WERI-Rb-1 (cell line): ENCODE data around the gene IL6.
"Not testable (repeated sequence)": the region's sequence is repeated elsewhere in the genome, so short reads cannot be mapped to it uniquely, and the experiment has no call there.

ENCODE experiments used
- DNase-seq: peaks from one replicate; pipeline ENCODE4 v3.0.0-alpha.2; 2020
- H3K27ac ChIP-seq: fragments of 250-450 bp; sonication (Bioruptor Pico); 2 replicates; pipeline ENCODE4 v1.5.1; 2020; ENCODE audit warnings: mild to moderate bottlenecking, moderate library complexity
- H3K27me3 ChIP-seq: fragments of 250-450 bp; sonication (Bioruptor Pico); 2 replicates; pipeline ENCODE4 v1.5.1; 2021; ENCODE audit warnings: mild to moderate bottlenecking, low read depth, moderate library complexity; ENCODE audit not compliant: insufficient read depth, severe bottlenecking
- H3K36me3 ChIP-seq: fragments of 250-450 bp; sonication (Bioruptor Pico); 2 replicates; pipeline ENCODE4 v1.5.1; 2020; ENCODE audit warnings: mild to moderate bottlenecking, moderate library complexity
- H3K4me3 ChIP-seq: 2 replicates; pipeline ENCODE4 v1.5.1; 2011; ENCODE audit warnings: low read depth, mild to moderate bottlenecking, control low read depth, low read length
- H3K9me3 ChIP-seq: fragments of 250-450 bp; sonication (Bioruptor Pico); 2 replicates; pipeline ENCODE4 v1.5.1; 2021; ENCODE audit warnings: mild to moderate bottlenecking, moderate library complexity; ENCODE audit not compliant: severe bottlenecking
- CTCF ChIP-seq: IDR thresholded peaks from 2 replicates; pipeline ENCODE4 v1.5.1; 2011; ENCODE audit warnings: low read depth, mild to moderate bottlenecking, control low read depth, inconsistent platforms, low read length

Gene IL6

DNA sequence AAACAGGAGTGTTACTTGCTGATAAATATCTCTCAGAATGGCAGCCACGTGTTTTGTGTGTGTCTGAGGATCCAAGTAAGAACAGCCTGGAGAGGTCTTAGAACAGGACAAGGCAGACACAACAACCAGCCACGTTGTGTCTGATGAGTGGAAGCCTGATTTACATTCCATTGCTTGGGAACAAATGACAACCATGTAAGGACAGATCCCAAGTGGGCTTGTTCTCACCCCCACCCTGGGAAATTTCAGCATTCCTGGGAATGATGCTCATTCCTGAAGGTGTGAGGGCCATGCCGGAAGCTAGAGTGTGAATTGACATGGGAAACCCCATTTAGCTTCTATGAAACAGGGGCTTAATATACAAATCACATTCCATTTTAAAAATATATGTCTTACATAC, 35.9 kb downstream of the IL6 start:
- H3K36me3 ChIP-seq: no peaks in the 10 kb centered on the region
- no peak overlapping the region for H3K4me3 ChIP-seq
- no peak overlapping the region for H3K27ac ChIP-seq
- no peak for DNase-seq
- H3K27me3 ChIP-seq: no peaks in the 10 kb centered on the region
- H3K9me3 ChIP-seq: no peaks in the 10 kb centered on the region
- no peak for TF ChIP-seq CTCF

GRCh38 chr7:22765609-22766008, 38.6 kb downstream of the IL6 start:
- no peaks in the 10 kb centered on the region for H3K36me3 ChIP-seq
- H3K27ac ChIP-seq: no peak overlapping the region
- DNase-seq: no peak
- no peak for TF ChIP-seq CTCF
- H3K4me3 ChIP-seq: no peak overlapping the region
- H3K9me3 ChIP-seq: no peaks in the 10 kb centered on the region
- no peaks in the 10 kb centered on the region for H3K27me3 ChIP-seq

GRCh38 chr7:22771194-22771871, 44.3 kb downstream of the IL6 start:
- no peaks in the 10 kb centered on the region for H3K9me3 ChIP-seq
- TF ChIP-seq CTCF: no peak
- no peaks in the 10 kb centered on the region for H3K27me3 ChIP-seq
- no peak for DNase-seq
- no peak overlapping the region for H3K27ac ChIP-seq
- H3K36me3 ChIP-seq: no peaks in the 10 kb centered on the region
- H3K4me3 ChIP-seq: no peak overlapping the region

GRCh38 chr7:22771872-22772228, 44.9 kb downstream of the IL6 start:
- no peaks in the 10 kb centered on the region for H3K36me3 ChIP-seq
- DNase-seq: peak; percentile 20
- no peak overlapping the region for H3K27ac ChIP-seq
- no peaks in the 10 kb centered on the region for H3K9me3 ChIP-seq
- H3K4me3 ChIP-seq: no peak overlapping the region
- no peak for TF ChIP-seq CTCF
- no peaks in the 10 kb centered on the region for H3K27me3 ChIP-seq

- no peak overlapping the region for H3K4me3 ChIP-seq
- H3K27ac ChIP-seq: no peak overlapping the region
- DNase-seq: no peak
- TF ChIP-seq CTCF: no peak
- H3K9me3 ChIP-seq: no peaks in the 10 kb centered on the region
- H3K36me3 ChIP-seq: no peaks in the 10 kb centered on the region
- H3K27me3 ChIP-seq: no peaks in the 10 kb centered on the region
Observed at GRCh38 chr7:22772885-22773284, 45.9 kb downstream of the IL6 start.

DNA sequence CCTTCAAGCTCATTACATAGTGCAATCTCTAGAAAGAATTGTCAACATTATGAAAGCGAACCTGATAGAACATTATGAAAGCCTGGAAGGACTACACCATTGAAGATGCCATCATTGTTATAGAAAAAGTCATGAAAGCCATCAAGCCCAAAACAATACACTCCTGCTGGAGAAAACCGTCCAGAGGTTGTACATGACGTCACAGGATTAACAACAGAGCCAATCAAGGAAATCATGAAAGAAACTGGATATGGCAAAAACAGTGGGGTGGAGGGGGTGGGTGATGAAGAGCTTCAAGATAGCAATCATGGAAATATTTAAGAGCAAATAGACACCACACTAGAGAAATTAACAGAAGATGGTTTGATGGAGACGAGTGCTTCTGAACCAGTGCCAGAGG, 50.0 kb downstream of the IL6 start:
- Histone ChIP-seq H3K27ac (no peak overlapping the region), H3K4me3 (no peak overlapping the region), H3K9me3 (no peaks in the 10 kb centered on the region), H3K36me3 (no peaks in the 10 kb centered on the region), H3K27me3 (no peaks in the 10 kb centered on the region)
- no peak for DNase-seq
- no peak for TF ChIP-seq CTCF

DNA sequence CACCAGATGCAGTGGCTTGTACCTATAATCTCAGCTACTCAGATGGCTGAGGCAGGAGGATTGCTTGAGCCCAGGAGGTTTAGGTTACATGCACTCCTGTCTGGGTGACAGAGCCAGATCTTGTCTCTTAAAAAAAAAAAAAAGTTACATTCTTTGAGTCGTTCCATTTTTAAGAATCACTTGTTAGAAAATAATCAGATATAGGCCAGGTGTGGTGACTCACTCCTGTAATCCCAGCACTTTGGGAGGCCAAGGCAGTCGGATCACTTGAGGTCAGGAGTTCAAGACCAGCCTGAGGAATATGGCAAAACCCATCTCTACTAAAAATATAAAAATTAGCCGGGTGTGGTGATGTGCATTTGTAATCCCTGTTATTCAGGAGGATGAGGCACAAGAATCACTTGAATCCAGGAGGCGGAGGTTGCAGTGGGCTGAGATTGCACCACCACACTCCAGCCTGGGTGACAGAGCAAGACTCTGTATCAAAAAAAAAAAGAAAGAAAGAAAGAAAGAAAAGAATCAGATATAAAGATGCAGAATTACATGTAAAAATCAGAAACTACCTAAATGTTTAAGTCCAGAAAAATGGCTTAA, 52.8 kb downstream of the IL6 start:
- H3K4me3 ChIP-seq, H3K9me3 ChIP-seq, H3K27ac ChIP-seq, H3K27me3 ChIP-seq, H3K36me3 ChIP-seq, DNase-seq: not testable (repeated sequence)
